Measurements from ENCODE around the gene ANKRD35. TPM values are rescaled to one million over a fixed set of nuclear protein-coding genes. Genes with fewer than 3 reads are reported as not detected.

The ANKRD35 gene
- total RNA-seq, 2 donors from 2014 or later = 0.29 to 0.56 TPM

GRCh38 chr1:145912128-145912641 is 26.5 kb upstream of the ANKRD35 start:
- no peaks in the 10 kb centered on the region for H3K27me3 Mint-ChIP-seq
- peaks cover 73% of the 10 kb centered on the region for H3K36me3 Mint-ChIP-seq (ENCODE audit: low read depth)
- no peak overlapping the region for H3K4me3 Mint-ChIP-seq
- peaks cover 16% of the 10 kb centered on the region for H3K4me1 Mint-ChIP-seq
- no peak overlapping the region for H3K27ac Mint-ChIP-seq
- ATAC-seq (replicated peaks) = no peak
- no peaks in the 10 kb centered on the region for H3K9me3 Mint-ChIP-seq

- H3K9me3 Mint-ChIP-seq = no peaks in the 10 kb centered on the region
Measured at GRCh38 chr1:145908653-145909052, 23.0 kb upstream of the ANKRD35 start.

GRCh38 chr1:145906954-145907753 is 21.5 kb upstream of the ANKRD35 start:
- Mint-ChIP-seq H3K4me1 (peaks cover 4% of the 10 kb centered on the region), H3K36me3 (ENCODE audit: low read depth) (peaks cover 25% of the 10 kb centered on the region), H3K27ac (no peak overlapping the region), H3K4me3 (no peak overlapping the region), H3K9me3 (no peaks in the 10 kb centered on the region), H3K27me3 (no peaks in the 10 kb centered on the region)
- no peak for ATAC-seq (replicated peaks)

More at GRCh38 chr1:145908653-145909052, 23.0 kb upstream of the ANKRD35 start:
- H3K27me3 Mint-ChIP-seq = no peaks in the 10 kb centered on the region
- no peak for ATAC-seq (replicated peaks)
- no peak overlapping the region for H3K4me3 Mint-ChIP-seq
- H3K4me1 Mint-ChIP-seq = peaks cover 4% of the 10 kb centered on the region
- H3K36me3 Mint-ChIP-seq (ENCODE audit: low read depth) = peaks cover 39% of the 10 kb centered on the region
- H3K27ac Mint-ChIP-seq = no peak overlapping the region

GRCh38 chr1:145901312-145902021 is 15.8 kb upstream of the ANKRD35 start:
- H3K4me3 Mint-ChIP-seq = no peak overlapping the region
- H3K4me1 Mint-ChIP-seq = no peaks in the 10 kb centered on the region
- no peak overlapping the region for H3K27ac Mint-ChIP-seq
- H3K9me3 Mint-ChIP-seq = no peaks in the 10 kb centered on the region
- no peak for ATAC-seq (replicated peaks)
- peaks cover 12% of the 10 kb centered on the region for H3K36me3 Mint-ChIP-seq (ENCODE audit: low read depth)
- H3K27me3 Mint-ChIP-seq = no peaks in the 10 kb centered on the region

GRCh38 chr1:145898756-145899155 is 13.1 kb upstream of the ANKRD35 start:
- no peaks in the 10 kb centered on the region for H3K27me3 Mint-ChIP-seq
- peaks cover 12% of the 10 kb centered on the region for H3K36me3 Mint-ChIP-seq (ENCODE audit: low read depth)
- no peaks in the 10 kb centered on the region for H3K9me3 Mint-ChIP-seq
- no peak overlapping the region for H3K27ac Mint-ChIP-seq
- H3K4me3 Mint-ChIP-seq = no peak overlapping the region
- ATAC-seq (replicated peaks) = no peak
- no peaks in the 10 kb centered on the region for H3K4me1 Mint-ChIP-seq

GRCh38 chr1:145897969-145898368 is 12.3 kb upstream of the ANKRD35 start:
- Mint-ChIP-seq H3K4me3 (no peak overlapping the region), H3K9me3 (no peaks in the 10 kb centered on the region), H3K27me3 (no peaks in the 10 kb centered on the region), H3K4me1 (no peaks in the 10 kb centered on the region), H3K36me3 (ENCODE audit: low read depth) (peaks cover 12% of the 10 kb centered on the region), H3K27ac (no peak overlapping the region)
- ATAC-seq (replicated peaks) = no peak

- no peak for ATAC-seq (replicated peaks)
- H3K9me3 Mint-ChIP-seq = no peaks in the 10 kb centered on the region
- no peak overlapping the region for H3K4me3 Mint-ChIP-seq
- H3K4me1 Mint-ChIP-seq = no peaks in the 10 kb centered on the region
- H3K27ac Mint-ChIP-seq = no peak overlapping the region
- H3K36me3 Mint-ChIP-seq (ENCODE audit: low read depth) = peaks cover 6% of the 10 kb centered on the region
- H3K27me3 Mint-ChIP-seq = no peaks in the 10 kb centered on the region
Measured at GRCh38 chr1:145895471-145895870, 9.8 kb upstream of the ANKRD35 start.

- Mint-ChIP-seq H3K36me3 (ENCODE audit: low read depth) (peaks cover 6% of the 10 kb centered on the region), H3K9me3 (no peaks in the 10 kb centered on the region), H3K4me1 (no peaks in the 10 kb centered on the region), H3K27ac (no peak overlapping the region), H3K4me3 (no peak overlapping the region), H3K27me3 (no peaks in the 10 kb centered on the region)
- no peak for ATAC-seq (replicated peaks)
Measured at GRCh38 chr1:145893306-145894055, 7.8 kb upstream of the ANKRD35 start.

- Mint-ChIP-seq H3K36me3 (ENCODE audit: low read depth) (peaks cover 4% of the 10 kb centered on the region), H3K4me3 (no peak overlapping the region), H3K27me3 (no peaks in the 10 kb centered on the region), H3K9me3 (no peaks in the 10 kb centered on the region), H3K4me1 (no peaks in the 10 kb centered on the region), H3K27ac (no peak overlapping the region)
- no peak for ATAC-seq (replicated peaks)
Measured at GRCh38 chr1:145892486-145893087, 6.9 kb upstream of the ANKRD35 start.

- H3K27me3 Mint-ChIP-seq = no peaks in the 10 kb centered on the region
Measured at GRCh38 chr1:145891587-145892485, 6.2 kb upstream of the ANKRD35 start.

GRCh38 chr1:145891143-145891542 is 5.5 kb upstream of the ANKRD35 start:
- Mint-ChIP-seq H3K4me1 (no peaks in the 10 kb centered on the region), H3K27me3 (no peaks in the 10 kb centered on the region), H3K36me3 (ENCODE audit: low read depth) (no peaks in the 10 kb centered on the region), H3K27ac (no peak overlapping the region), H3K9me3 (no peaks in the 10 kb centered on the region), H3K4me3 (no peak overlapping the region)
- no peak for ATAC-seq (replicated peaks)

More at GRCh38 chr1:145891587-145892485, 6.2 kb upstream of the ANKRD35 start:
- H3K36me3 Mint-ChIP-seq (ENCODE audit: low read depth) = no peaks in the 10 kb centered on the region
- H3K27ac Mint-ChIP-seq = no peak overlapping the region
- peak; percentile 78 for ATAC-seq (replicated peaks)
- H3K9me3 Mint-ChIP-seq = no peaks in the 10 kb centered on the region
- H3K4me1 Mint-ChIP-seq = no peaks in the 10 kb centered on the region
- H3K4me3 Mint-ChIP-seq = no peak overlapping the region

- no peaks in the 10 kb centered on the region for H3K36me3 Mint-ChIP-seq (ENCODE audit: low read depth)
- H3K4me1 Mint-ChIP-seq = peaks cover 9% of the 10 kb centered on the region
- no peak overlapping the region for H3K4me3 Mint-ChIP-seq
- H3K9me3 Mint-ChIP-seq = no peaks in the 10 kb centered on the region
- peaks cover 7% of the 10 kb centered on the region for H3K27me3 Mint-ChIP-seq
- ATAC-seq (replicated peaks) = no peak
- no peak overlapping the region for H3K27ac Mint-ChIP-seq
Measured at GRCh38 chr1:145889722-145890121, 4.1 kb upstream of the ANKRD35 start.

GRCh38 chr1:145887631-145888030 is 2.0 kb upstream of the ANKRD35 start:
- Mint-ChIP-seq H3K27me3 (peaks cover 17% of the 10 kb centered on the region), H3K4me3 (no peak overlapping the region), H3K27ac (no peak overlapping the region), H3K36me3 (ENCODE audit: low read depth) (no peaks in the 10 kb centered on the region), H3K4me1 (peaks cover 10% of the 10 kb centered on the region), H3K9me3 (no peaks in the 10 kb centered on the region)
- ATAC-seq (replicated peaks) = no peak
